GM18867 (cell line): ENCODE data around the gene FOXR1.

Source experiments
- ATAC-seq: cut with Tn5 transposase; IDR thresholded peaks from one replicate; pipeline ENCODE4 v1.9.1; 2021; ENCODE audit warnings: mild to moderate bottlenecking, moderate library complexity; ENCODE audit not compliant: unreplicated experiment

FOXR1 gene, protein sequence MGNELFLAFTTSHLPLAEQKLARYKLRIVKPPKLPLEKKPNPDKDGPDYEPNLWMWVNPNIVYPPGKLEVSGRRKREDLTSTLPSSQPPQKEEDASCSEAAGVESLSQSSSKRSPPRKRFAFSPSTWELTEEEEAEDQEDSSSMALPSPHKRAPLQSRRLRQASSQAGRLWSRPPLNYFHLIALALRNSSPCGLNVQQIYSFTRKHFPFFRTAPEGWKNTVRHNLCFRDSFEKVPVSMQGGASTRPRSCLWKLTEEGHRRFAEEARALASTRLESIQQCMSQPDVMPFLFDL

DNA sequence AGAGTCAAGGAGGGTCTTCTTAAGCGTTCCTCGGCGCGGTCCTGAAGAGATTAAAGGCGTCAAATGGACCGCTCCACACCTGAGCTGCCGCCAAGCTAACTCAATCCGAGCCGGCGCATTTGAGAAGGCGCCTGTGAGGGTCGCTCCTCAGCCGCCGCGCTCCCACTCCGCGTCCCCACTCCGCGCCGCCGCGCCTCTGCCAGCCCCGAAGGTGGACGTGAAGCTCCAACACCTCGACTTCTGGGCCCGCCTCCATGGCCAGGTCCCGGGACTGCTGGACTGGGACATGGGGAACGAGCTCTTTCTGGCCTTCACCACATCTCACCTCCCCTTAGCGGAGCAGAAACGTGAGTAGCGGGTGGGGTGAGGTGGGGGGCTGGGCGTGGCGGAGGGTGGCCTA lies at the start of gene FOXR1:
Gene FOXR1 (plus strand): TSS at position 116 of the 400 bp plus-strand sequence. CDS start 171 bp downstream, at position 287.
- no peak for ATAC-seq

DNA sequence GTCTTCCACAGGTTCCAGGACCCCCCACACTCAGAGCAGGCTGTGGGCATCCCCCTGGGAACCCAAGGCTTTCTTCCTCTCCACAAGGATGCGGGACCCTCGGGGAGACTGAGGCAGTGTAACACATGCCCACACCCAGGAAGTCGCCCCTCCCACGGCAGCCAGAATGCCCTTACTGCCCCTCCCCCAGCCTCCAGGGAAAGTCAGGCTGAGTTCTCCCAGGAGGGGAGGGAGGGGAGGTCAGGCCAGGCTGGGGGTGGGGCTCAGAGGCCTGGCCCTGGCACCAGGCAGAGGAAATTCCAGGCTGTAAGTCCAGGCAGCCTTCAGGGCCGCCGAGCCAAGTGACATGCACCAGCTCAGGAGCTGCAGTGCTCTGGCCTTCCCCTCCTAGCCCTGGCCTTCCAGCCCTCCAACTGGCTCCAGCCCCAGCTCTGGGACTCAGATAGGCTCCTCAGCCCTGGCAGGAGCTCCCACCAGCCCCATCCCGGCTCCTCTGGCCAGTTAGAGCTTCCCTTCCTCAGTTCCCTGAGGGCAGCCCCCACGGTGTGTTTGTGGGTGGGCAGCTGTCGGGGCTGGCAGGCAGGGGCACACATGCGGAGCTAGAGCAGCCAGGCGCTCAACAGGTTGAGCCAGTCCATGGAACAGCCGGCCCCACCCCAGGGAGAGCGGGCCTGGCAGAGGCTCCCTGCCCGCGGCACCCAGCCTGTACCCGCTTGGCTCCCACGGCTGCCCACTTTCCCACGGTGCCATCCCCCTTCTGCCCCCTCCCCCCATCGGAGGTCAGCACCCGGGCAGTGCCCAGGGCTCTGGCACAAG lies 49.4 kb upstream of the FOXR1 start:
- ATAC-seq: no peak

DNA sequence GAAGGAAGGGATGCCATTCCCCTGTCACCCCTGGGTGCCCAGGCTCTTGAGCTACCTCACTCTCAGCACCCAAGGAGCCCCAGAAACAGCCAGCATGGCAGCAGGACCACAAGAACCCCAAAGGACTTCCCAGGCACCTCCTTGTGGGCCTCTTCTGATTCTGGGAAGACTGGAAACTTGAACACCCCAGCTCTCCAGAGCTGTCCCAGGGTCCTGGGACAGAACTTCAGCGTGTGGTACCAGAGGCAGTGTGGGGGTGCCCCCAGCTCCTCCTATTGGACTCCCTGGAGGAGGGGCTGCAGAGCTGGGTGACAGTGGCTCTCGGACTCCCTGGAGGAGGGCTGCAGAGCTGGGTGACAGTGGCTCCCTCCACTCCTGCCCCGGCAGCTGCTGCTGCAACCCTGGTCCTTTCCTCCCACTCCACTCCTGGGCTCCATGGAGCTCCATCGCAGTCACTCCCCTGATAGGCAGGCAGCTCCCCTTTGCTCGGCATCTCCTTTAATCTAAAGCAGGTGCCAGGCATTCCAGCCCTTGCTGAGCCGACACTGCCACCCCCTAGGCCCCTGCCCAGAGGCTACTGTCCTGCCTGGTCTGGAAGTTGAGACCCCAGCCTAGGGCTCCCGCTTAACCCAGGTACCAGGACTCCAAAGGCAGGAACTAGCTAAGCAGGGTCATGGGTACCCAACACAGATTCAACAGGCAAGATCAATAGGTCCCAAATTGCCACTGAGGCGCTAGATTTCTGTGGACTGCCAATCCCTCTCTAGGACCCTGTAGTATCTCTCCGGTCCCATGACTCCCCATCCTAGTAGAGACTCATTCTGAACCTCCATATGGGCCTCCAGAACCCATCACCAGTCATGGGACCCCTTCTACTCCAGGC lies 48.6 kb upstream of the FOXR1 start:
- no peak for ATAC-seq

DNA sequence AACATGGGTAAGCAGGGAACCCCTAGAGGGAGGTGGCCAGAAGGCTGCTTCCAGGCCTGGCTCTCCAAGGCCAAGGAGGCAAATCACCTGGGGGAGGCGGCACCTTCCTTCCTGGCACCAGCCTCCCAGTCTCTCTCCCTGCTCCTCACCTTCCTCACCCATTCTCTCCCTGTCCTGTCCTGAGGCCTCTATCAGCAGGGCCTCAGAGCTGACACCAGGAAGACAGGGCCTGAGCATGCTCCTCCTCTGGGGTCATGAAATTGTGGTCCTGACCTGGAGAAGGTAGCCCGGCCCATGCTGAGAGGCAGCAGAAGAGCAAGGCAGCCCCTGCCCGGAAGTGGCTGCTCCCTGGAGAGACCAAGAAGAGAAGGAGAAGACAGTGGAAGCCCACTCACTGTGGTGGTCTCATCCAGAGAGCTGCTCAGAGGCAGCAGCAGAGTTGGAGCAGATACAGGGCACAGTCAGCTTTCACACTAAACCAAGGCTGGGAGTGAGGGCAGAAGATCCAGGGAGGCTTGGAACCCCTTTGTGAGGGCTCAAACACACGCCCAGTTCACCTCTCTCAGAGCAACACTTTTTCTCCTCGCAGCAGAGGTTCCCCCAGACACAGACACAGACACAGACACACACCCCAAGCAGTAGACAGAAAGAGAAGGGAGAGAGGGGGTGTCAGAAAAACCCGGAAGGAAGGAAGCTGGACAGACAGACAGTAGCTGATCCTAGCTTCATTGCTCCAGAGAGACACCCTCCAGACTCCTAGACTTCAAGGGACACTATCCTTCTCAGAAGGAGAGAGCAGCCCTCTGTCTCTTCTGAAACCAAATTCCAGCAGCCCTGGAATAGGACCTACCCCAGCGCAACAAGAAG lies 47.6 kb upstream of the FOXR1 start:
- ATAC-seq: no peak

DNA sequence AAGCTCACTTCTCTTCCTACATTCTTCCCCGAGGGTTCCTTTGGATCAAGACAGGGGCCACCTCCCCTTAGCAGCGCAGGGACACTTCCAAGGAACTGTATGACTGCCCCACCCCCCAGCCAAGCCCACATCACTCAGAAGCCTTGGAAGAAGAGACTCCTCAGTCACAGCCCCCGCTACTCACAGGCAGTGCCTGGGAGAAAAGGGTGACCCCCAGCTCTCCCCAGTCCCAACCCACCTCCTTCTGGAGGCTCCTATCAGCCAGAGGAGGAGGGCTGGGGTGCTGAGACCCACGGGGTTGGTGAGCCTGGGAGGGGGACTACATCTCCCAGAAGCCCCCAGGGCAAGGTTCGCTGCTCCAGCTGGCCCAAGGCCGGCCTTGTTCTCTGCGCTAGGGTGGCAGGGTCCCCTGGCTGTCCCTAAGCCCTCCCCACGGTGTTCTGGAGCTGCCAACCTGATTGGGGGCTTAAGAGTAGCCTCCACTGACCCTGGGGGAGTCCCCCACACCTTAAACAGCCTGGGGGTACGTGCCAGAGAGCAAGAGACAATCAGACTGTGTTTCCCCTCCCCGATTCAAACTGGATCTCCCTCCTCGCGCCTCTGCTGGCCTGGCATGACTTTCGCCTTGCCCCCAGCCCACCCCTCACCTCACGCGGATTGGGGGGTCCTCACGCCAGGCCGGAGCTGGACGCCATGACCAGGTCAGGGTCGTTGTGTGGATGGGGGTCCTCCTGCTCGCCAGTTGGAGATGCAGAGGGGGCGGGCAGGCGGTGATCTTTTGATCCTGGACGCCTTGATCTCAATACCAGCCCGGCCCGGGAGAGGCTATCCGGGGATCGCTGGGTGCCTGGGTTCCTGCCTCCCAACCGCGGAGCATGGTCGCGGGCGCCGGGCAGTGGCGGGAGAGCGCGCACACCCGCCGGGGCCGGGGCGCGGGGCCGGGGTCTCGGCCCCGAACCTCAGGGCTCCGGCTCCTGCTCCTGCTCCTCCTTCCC lies 46.7 kb upstream of the FOXR1 start:
- no peak for ATAC-seq

DNA sequence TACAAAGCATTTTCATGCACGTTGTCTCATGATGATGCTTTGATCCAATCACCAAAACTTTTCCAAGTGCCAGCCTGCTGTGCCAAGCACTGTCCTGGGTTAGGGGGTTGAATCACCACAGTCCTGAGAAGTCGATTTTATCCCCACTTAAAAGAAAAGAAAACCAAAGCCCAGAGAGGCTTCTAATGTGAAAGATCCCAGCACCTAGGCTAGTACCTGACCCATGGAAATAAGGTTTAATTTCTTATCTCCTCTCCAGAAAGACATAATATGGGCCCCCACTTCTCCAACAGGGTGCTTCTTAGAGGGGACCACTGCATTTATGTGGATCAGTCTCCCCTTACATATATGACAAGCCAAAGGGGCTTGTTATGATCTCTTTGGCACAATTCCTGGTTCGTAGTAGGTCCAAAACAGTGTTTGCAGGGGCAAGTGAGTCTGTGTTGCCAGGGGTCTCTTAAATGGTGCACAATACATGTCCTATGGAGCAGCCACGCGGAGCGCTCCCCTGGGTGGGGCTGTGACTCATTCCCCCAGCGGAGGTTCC lies 43.9 kb upstream of the FOXR1 start:
- no peak for ATAC-seq

DNA sequence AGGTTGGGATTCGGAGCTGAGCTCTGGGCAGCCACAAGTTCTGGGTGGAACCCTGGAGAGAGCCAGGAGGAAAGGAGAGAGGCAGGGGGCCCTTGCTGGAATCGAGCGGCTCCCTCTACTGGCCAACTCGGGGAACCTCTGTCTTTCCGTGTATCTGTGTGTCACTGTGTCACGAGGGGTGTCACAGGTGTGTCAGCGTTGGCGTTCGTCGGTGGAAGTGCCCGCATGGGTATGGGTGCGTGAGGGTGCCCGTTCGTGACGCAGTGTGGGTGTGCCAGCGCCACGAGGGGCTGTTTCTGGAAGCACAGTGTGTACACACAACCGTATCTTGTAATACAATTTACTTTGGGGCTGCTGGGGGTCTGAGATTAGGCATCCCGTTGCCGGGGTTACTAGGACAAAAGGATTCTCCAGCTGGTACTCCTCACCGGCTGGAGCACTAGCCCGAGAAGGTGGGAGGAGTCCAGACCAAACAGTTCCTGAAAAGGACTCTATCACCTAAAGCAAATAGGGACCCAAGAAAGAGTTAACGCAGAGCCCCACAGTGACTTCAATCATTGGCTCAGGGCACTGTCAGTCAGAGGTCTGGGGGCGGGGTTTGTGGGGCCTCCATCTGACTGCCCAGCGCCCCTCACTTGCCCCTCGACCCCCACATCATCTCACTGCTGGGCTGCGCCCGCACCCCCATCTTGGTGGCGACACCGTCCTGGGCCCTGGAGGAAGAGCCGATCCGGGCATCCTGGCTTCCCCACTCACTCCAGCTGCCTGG lies 43.3 kb upstream of the FOXR1 start:
- peak; percentile 45 for ATAC-seq

DNA sequence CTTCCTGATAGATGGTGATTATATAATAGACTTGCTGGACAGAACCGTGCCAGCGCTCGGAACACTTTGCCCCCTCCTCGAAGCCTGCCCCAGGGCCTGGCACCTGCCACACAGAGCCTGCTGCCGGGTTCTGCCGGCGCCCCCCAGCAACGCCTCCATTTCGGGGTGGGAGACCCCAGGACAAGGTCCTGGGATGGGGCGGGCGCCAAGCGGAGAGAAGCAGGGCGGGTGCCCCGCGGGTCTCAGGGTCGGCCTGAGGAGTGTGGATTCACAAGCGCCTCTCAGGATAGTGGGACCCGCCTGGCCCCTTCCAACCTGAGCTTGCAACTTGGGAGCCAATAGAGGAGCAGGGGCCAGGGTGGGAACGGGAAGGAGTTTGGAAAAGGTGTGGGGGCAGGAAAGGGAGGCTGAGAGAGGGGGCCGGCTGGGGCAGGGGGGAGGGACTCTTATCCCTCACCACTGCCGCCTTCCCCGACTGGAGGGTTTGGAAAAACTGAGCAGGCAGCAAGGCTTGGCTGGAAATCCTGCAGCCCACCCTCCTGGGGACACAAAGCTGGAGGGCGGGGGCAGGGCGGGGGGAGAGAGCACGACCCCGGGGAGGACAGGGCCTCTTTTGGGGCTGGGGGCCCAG lies 42.6 kb upstream of the FOXR1 start:
- no peak for ATAC-seq

DNA sequence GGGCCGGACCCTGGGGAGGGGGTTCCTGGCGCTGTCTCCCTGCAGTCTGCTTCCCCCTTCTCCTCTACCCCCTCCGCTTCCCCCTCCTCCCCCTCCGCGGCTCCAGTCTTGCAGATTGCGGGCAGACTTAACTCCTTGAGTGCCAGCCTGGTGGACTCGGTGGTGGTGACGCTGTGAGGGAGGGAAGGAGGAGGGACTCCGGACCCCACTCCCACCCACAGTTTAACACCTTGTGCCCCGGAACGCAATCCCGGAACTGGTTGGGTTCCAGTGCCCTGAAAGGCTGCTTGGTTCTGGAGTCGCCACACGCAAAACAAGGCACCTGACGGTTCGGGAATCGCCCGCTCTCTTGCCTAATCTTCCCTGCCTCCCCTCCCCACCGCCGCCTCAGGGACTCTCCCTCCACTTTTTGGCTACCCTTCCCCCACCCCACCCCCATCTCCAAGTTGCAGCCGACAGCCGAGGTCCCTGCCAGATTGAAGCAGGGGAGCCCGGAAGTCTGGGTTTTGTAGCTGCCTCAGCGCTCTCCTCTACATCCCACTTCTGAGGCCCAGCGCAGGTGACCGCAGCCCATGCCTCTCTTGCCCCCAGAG lies 42.0 kb upstream of the FOXR1 start:
- no peak for ATAC-seq

DNA sequence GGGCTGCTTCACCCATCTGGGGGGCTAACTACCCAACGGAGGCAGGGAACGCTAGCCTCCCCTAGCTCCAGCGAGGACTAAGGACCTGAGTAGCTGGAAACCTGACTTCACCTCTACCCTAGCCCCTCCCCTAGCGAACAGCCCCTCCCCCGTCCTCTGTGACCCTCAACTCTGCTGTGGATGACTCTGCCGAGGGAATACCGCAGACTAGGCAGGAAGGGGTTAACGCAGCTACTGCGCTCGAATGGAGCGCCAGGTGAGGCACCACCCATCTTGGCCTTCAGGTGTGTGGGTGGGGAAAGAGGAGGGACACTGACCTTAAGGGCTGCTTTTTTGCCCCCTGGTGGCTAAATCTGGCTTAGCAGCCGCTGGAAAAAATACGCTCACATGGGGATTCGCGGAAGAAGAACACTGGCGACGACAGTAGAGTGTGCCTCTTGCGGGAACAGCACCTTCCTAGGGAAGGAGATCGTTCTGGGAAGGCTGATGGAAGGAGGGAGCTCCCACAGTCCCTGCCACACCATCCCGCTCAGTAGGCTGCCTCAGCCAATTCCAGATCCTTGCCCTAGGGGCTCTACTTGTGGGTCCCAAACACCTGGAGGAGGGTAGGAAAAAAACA lies 41.4 kb upstream of the FOXR1 start:
- no peak for ATAC-seq

DNA sequence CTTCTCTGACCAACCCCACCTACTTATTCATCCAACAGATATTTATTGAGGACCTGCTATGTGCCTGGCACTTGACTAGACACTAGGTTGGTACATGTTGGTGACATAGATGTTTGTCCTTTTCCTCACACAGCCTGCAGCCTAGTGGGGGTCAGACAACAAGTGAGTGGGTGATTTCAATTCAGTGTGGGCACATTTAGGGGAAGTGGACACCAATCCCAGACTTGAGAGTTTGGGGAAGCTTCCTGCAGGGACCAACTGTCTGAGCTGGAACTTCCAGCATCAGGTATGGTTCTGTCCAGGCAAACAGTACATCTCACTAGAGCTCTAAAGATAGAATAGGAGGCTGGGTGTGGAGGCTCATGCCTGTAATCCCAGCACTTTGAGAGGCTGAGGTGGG lies 40.0 kb upstream of the FOXR1 start:
- no peak for ATAC-seq

DNA sequence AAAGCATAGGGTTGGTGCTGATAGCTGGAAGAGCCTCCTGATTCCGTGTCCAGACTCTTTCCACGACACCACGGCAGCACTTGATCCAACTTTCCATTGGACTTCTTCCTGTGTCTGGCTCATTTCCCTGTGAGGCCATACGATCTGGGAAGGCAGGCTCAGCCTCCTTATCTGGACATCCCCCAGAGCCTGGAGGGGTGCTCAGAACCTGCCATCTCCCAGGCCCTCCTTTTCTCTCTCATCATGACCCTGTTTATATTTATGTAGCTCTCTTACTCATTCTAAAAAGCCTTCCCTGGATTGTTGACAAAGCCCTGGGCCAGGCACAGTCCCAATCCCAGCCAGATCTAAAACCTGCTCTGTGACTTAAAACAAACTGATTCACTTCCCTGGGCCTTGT lies 38.1 kb upstream of the FOXR1 start:
- no peak for ATAC-seq

DNA sequence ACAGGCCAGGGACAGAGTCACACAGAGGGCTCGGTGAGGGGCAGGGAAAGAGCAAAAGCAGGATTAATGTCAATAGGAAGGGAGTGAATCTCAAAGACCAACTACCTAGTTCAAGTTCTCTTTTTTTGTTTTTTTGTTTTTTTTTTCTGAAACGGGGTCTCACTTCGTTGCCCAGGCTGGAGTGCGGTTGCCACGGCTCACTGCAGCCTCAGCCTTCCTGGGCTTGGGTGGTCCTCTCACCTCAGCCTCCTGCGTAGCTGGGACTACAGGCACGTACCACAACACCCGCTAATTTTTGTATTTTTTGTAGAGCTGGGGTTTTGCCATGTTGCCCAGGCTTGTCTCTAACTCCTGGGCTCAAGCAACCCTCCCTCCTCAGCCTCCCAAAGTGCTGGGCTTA lies 36.2 kb upstream of the FOXR1 start:
- ATAC-seq: no peak

DNA sequence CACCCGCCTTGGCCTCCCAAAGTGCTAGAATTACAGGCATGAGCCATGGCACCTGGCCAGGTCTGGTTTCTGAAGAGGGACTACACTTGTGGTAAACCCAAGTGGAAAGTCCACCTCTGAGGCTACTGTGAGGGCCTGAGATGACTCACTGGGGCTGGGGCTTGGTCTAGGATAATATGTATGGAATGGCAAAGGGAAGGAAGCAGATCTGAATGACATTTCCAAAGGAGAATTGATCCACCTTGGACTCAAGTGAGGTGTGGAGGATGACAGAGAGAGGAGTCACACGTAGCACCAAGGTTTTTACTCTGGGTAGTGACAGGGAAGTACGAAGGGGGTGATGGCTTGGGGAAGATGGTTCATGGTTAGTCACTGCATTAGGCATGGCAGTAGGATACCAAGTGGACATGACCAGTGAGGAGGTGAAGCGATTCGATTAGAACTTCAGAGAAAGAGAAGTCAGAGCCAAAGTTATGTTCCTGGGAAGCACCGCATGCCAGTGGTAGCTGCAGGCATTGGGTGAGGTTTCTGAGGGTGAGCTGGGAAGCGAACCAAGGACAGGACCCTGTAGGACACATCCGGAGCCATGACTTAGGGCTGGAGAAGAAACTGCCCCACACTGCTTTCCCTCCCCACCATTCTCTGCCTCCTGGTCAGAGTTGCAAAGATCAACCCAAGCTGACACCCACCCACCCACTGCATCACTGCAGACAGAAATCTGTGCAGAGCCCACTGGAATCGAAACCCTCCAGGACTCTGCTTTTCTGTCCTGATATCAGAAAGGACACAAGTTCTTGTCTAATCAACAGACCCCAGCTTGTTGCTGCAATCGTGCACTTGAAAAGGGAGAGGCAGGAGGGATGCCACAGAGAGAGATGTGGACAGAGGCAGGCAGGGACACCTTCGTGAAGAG lies 32.8 kb upstream of the FOXR1 start:
- ATAC-seq: no peak

DNA sequence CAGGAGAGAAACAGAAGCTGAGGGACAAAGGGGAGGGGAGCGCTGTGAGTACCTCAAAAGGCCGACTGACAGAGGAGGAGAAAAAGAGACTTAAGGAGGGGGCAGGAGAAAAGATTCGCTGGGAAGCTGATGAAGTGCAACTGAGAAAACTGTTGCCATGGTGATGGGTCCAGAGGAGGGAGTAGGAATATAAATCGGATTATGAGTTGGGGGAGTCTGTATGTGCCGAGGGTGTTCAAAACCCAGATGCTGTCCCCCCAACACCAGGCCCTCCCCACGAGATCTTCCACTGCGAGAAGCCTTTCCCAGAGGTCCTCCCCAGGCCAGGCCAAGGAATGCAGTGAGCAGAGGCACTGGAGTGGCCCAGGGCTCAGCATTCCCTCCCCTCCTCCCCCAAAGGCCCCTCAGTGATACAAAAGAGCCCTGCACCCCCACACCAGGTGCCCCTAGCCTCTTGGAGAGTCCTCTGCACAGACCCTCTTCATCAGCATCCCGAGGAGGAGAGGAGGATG lies 32.1 kb upstream of the FOXR1 start:
- ATAC-seq: no peak
